GM12891 (cell line): Measurements from ENCODE around the gene PLCB1.

Source experiments
- DNase-seq: peaks from one replicate; pipeline ENCODE4 v3.0.0; 2011; ENCODE audit warnings: low spot score; ENCODE audit not compliant: insufficient read length
- FAIRE-seq: peaks from 2 replicates; lab custom pipeline; 2011; peaks lifted over from hg19 to GRCh38; lab: Jason Lieb, UNC
- PAX5 ChIP-seq: IDR thresholded peaks from 2 replicates; pipeline ENCODE4 v1.6.1; 2011; ENCODE audit warnings: low read length, moderate library complexity, mild to moderate bottlenecking; ENCODE audit not compliant: insufficient read depth, severe bottlenecking
- POLR2A ChIP-seq: IDR thresholded peaks from 2 replicates; pipeline ENCODE4 v1.6.1; 2011; ENCODE audit warnings: low read depth, low read length, control low read depth
- POLR2AphosphoS5 ChIP-seq: IDR thresholded peaks from 2 replicates; pipeline ENCODE4 v1.6.1; 2011; ENCODE audit warnings: low read depth, low read length, control low read depth
- POU2F2 ChIP-seq: IDR thresholded peaks from 2 replicates; pipeline ENCODE4 v1.6.1; 2011; ENCODE audit warnings: low read depth, mild to moderate bottlenecking, control low read depth, low read length, moderate library complexity
- SPI1 ChIP-seq: IDR thresholded peaks from 2 replicates; pipeline ENCODE4 v1.6.1; 2011; ENCODE audit warnings: low read depth, low read length, control low read depth
- TAF1 ChIP-seq: IDR thresholded peaks from 2 replicates; pipeline ENCODE4 v1.6.1; 2011; ENCODE audit warnings: low read depth, low read length, control low read depth

Gene PLCB1

DNA sequence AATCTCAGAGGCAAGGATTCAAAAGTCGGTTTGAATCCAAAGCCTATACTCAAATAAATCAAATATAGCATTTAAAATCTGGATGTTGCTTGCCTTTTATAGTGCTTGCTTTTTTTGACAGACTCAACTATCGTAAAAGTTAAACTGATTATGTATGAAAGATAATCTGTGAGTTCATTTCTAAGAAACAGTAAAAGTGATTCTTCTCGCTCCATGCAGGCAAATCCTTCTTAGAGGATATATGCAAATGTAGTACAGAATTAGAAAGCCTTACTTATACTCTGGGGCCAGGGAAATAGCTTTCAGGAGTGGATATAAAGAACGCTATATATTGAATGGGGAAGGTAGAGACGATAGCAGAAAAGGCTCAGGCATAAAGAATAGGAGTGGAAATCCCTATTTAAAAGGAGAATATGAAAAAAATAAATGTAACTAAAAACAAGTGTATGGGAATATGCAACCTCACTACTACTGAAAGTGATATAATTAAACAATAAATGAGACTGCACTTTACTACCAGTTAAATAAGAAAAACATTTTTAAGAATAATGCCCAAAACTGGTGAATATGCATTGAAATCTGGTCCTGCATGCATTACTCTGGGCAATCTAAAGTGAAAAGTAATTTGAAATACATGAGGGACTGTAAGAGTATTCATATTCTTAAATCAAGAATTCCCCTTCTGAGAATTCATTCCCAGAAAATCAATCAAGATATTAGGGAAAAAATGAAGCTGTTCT lies 575.1 kb downstream of the PLCB1 start:
- DNase-seq (no peak), FAIRE-seq (no peak)
- TF ChIP-seq POLR2A (no peak), POLR2AphosphoS5 (no peak), SPI1 (no peak), TAF1 (no peak), PAX5 (no peak), POU2F2 (no peak)

DNA sequence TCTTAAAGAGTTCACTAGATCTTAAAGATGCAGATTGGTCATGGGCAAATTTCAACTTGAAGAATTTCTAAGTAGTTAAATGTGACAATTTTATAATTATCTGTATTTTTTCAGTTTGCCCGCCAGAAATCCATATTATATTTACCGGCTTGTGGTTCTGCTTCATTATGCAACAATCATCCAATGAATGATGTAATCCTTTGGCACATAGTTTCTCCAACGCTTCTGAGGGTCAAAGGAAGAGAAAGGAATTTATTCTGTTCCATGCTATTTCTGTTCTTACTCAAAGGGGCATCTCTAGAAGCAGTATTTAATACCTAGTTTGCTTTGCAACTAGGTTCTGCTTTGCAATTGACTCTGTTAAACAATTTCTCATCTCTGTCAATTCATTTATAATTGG lies 577.6 kb downstream of the PLCB1 start:
- TF ChIP-seq TAF1 (no peak), POLR2AphosphoS5 (no peak), POU2F2 (no peak), PAX5 (no peak), POLR2A (no peak), SPI1 (no peak)
- FAIRE-seq: no peak

DNA sequence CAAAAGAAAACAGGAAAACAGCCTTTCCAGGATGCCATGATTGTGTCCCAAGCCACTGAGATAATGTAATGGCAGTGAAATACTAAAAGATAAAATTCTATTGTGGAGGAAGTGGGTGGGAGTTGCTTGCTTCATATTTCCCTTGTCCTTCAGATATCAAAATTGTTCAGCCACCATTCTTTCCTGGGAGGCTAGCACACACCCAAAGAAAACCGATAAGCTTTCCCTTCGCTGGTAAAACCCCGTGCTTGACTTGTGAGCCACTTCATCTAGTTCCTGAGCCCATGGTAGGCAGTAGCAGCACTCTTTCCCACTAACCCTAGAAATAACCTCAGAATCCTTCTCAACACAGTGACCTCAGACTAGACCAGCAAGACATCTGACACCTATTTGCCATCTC lies 579.4 kb downstream of the PLCB1 start:
- no peak for TF ChIP-seq SPI1
- TF ChIP-seq PAX5: no peak
- no peak for TF ChIP-seq POLR2AphosphoS5
- no peak for TF ChIP-seq POLR2A
- no peak for TF ChIP-seq POU2F2
- TF ChIP-seq TAF1: no peak
- DNase-seq (no peak), FAIRE-seq (no peak)

More for the DNA sequence above, 577.6 kb downstream of the PLCB1 start:
- DNase-seq: no peak

DNA sequence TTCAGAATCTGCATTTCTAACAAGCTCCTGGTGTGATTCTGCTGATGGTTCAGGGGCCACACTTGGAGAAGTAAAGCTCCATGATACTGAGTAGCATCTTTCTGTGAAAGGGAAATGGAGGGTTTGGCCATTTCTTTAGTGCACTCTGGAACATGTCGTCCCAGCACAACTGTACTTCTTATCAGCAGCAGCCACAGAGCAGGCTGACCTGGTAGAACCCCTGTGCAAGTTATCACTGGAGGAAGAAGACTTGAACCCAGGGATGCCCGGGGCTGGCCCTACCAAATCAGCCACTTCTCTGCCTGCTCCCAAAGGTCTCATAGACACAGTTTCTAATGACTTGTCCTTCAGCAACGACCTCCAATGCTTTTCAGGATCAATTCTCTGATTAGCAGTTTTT lies 582.1 kb downstream of the PLCB1 start:
- FAIRE-seq: no peak
- no peak for DNase-seq
- no peak for TF ChIP-seq POLR2AphosphoS5
- TF ChIP-seq PAX5: no peak
- TF ChIP-seq TAF1: no peak
- no peak for TF ChIP-seq SPI1
- TF ChIP-seq POU2F2: no peak
- no peak for TF ChIP-seq POLR2A

DNA sequence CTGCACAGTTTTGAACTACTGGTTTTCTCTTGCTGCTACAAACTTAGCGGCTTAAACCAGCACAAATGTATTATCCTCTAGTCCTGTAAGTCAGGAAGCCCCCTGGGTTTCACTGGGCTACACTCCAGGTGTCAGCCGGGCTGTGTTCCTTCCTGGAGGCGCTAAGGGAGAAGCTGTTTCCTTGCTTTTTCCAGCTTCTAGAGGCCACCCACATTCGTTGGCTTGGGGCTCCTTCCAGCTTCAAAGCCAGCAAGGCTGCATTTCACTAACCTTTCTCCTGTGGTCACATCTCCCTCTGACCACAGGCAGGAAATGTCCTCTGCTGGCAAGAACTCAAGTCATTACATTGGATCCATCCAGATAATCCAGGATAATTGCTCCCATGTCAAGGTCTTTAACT lies 586.2 kb downstream of the PLCB1 start:
- no peak for FAIRE-seq
- TF ChIP-seq PAX5 (no peak), SPI1 (no peak), TAF1 (no peak), POLR2A (no peak), POLR2AphosphoS5 (no peak), POU2F2 (no peak)
- no peak for DNase-seq

DNA sequence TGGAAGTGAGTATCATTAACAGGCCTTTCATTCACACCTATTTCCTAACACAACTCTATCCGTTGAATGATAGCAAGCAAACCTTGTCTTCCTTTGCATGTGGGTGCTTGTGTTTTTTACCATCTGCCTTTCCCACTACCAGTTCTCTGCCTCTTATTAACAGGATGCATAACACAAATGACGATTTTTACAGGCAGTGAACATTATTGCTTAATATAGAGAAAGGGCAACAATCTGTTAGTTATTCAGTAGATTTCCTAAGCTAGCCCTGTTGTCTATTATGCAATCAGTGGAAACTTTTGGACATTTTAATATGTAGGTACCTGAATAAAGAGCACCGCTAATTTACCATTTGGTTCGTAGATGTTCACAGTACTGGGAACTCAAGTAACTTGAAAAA lies 588.0 kb downstream of the PLCB1 start:
- FAIRE-seq (no peak), DNase-seq (no peak)
- no peak for TF ChIP-seq PAX5
- TF ChIP-seq TAF1: no peak
- no peak for TF ChIP-seq SPI1
- no peak for TF ChIP-seq POU2F2
- TF ChIP-seq POLR2A: no peak
- TF ChIP-seq POLR2AphosphoS5: no peak

DNA sequence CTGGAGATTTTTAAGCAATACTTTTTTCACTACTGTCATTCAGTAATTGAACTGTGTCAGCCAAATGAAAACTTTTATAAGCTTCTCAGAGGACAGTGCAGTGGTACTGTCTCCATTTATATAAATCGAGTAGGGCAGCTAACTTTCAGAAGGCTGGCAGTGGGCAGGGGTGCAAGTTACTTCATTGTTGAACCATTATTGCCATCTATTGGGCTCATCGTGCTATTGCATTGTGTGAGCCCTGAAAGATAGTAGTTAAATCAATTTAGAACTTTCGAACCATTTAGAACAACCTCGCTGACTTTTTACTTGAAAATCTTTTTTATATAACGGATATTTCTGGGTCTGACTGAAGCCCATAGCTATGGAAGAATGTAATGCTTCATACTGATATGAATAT lies 589.0 kb downstream of the PLCB1 start:
- FAIRE-seq: peak; percentile 9
- TF ChIP-seq PAX5 (no peak), SPI1 (no peak), POU2F2 (no peak), POLR2AphosphoS5 (no peak)
- no peak for DNase-seq

DNA sequence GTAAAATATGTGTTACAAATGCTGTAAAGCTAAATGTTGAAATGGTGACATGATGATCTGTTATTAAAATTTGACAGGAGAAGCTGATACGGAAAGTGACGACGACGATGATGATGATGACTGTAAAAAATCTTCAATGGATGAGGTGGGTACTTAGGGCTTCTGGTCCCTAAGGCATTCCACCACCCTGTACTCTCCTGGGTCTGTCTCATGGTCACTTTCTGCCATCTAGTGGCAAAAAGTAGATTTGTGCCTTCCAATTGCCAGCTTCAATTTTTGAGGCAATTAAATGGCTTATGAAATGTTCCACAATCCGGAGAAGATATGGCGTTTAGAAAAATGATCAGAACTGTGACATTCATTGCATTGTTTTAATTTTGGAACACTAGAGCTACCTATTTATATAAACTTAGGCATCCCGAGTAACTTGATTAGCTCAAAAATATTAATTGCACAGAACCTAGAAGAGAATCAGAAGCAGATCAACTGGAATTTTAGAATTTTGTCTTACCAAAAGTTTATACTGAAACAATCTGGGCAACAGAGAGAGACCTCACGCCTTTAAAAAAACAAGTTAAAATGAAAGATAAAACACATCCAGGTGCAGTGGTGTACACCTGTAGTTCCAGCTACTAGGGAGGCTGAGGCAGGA lies 590.3 kb downstream of the PLCB1 start:
- DNase-seq (no peak), FAIRE-seq (peak; percentile 82)
- TF ChIP-seq POLR2AphosphoS5: no peak
- no peak for TF ChIP-seq TAF1
- TF ChIP-seq SPI1: no peak
- TF ChIP-seq POLR2A: no peak
- no peak for TF ChIP-seq POU2F2
- TF ChIP-seq PAX5: no peak

DNA sequence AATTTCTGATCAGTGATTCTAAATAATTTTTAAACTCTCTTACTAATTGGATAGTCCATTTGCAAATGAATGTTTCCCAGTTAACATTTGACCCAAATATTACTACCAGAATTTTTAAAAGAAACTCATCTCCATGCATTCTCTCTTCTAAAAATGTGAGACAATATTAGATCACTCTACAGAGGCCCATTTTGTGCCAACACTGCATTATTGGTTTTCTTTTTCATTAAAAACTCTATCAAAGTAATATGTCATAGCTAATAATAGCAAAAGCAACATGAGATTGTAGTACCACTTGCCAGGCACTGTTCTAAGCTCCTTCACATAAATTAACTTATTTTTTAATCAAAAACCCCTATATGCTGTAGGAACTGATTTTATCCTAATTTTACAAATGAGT lies 591.2 kb downstream of the PLCB1 start:
- FAIRE-seq: no peak
- TF ChIP-seq POLR2A (no peak), POLR2AphosphoS5 (no peak), SPI1 (no peak), PAX5 (no peak), POU2F2 (no peak), TAF1 (no peak)
- DNase-seq: no peak
